HG03575 (cell line): ENCODE results near the gene ANKRD24.
"Not testable (repeated sequence)": the region's sequence is repeated elsewhere in the genome, so short reads cannot be mapped to it uniquely, and the experiment has no call there.

Experiments
- ATAC-seq: cut with Tn5 transposase; IDR thresholded peaks from one replicate; pipeline ENCODE4 v1.9.1; 2021; ENCODE audit not compliant: unreplicated experiment, insufficient number of reproducible peaks, low FRiP score; ENCODE audit errors: extremely low read depth

Gene ANKRD24

DNA sequence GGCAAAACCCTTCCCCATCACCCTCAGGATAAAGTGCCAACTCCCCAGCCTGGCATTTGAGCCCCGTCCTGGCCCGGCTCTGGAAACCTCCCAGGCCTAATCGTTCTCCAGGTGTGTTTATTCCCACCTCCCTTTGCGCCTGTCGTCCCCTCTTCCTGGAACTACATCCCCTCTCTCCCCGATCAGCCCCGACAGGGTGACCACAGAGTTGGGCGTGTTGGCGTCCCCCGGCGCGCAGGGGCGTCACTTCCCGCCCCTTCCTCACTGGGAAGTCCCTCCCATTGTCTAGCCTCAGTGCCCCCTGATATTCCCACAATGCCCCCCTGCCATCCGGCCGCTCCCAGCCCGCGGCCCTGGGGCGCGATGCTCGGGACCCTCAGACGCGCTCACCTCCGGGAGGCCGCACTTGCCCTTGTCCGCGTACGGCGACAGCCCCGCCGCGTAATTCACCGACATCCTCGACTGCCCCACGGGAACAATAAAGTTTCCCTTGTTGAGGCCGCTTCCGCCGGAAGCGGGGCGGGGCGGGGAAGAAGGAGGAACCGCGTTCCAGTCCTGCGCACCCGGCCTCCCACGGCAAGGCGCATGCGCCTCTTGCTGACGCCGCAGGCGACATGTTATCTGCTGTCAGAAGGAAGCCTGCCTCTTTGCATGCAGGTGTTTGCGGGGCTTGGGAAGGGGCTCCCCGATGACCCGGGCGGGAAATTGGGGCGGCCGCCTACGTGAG lies at the start of gene ANKRD24, which contains the start of gene SIRT6:
TSS of gene ANKRD24 (plus strand) at position 606 of the 727 bp plus-strand sequence. CDS start 3,737 bp downstream, outside the sequence.
TSS of gene SIRT6 (minus strand) at position 480 of the 727 bp plus-strand sequence. CDS start at position 456, 24 bp downstream.
- ATAC-seq, result no peak

DNA sequence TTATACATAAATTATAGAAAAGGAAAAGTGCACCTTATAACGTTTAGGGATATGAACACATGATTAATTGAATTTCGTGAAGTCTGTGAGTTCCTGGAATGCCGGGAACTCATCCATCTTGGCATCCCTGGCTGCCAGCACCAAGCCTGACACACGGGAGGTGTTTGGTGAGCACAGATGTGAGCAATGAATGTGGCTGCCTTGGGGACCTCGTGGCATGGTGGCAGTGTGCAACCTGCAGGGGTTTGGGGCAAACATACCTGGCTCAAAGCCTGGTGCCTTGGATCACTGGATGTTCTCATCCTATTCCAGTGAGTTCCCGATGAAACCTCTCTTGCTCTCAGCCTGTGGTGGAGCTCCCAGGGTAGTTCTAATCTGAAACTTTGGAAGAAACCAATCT lies 48.1 kb upstream of the ANKRD24 start:
- no peak for ATAC-seq

DNA sequence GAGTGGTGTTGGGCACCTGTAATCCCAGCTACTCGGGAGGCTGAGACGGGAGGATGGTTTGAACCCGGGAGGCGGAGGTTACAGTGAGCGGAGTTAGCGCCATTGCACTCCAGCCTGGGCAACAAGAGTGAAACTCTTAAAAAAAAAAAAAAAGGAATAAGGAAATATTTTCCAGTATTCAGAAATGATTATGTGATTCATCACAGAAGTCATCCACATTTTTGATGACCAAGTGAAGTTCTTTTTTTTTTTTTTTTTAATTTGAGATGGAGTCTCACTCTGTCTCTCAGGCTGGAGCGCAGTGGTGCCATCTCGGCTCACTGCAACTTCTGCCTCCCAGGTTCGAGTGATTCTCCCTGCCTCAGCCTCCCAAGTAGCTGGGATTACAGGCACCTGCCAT lies 47.1 kb upstream of the ANKRD24 start:
- not testable (repeated sequence) for ATAC-seq

GRCh38 chr19:4136680-4137088 lies 45.8 kb upstream of the ANKRD24 start:
- ATAC-seq, result no peak

- ATAC-seq, result no peak
Measured at GRCh38 chr19:4138445-4138844, 44.0 kb upstream of the ANKRD24 start.

GRCh38 chr19:4139614-4140236 lies 42.8 kb upstream of the ANKRD24 start:
- no peak for ATAC-seq

DNA sequence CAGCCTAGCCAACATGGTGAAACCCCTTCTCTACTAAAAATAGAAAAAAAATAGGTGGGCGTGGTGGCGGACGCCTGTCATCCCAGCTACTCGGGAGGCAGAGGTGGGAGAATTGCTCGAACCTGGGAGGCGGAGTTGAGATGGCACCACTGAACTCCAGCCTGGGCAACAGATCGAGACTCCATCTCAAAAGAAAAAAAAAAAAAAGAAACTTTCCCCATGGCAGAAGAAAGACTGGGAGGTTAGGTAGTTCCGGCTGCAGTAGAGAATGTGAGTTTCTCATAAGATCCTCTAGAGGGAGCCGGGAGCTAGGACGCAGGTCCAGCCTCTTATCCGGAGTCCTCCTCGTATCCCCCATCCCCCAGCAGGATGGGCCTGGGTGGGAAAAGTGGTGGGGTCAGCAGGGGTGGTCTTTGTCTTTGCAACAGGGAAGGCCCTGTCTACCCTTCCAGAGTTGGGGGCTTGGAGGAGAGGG lies 42.2 kb upstream of the ANKRD24 start:
- no peak for ATAC-seq

GRCh38 chr19:4142916-4143315 lies 39.6 kb upstream of the ANKRD24 start:
- not testable (repeated sequence) for ATAC-seq

DNA sequence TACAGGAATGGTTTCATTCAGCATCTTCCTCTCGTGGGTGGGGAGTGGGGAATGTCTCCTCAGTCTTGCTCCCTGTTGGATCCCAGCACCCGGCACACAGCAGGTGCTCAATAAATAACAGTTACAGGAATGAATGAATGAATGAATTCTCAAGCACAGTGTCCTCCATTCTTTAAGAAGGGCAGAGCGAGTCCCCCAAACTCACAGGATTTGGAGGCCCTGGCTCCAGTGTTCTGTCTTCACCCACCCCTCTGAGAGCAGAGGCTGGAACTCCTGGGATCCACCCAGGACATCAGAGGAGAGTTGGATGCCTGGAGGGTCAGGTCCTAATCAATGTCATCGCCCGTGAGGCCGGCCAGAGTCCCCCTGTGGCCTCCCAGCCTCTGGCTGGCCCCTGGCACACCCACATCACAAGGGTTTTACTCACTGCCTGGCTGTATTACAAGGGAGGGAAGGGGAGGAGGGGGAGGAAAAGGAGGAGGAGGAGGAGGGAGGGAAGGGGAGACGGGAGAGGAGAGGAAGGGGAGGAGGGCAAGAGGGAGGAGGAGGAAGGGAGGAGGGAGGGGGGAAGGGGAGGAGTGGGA lies 37.7 kb upstream of the ANKRD24 start:
- ATAC-seq, result no peak

DNA sequence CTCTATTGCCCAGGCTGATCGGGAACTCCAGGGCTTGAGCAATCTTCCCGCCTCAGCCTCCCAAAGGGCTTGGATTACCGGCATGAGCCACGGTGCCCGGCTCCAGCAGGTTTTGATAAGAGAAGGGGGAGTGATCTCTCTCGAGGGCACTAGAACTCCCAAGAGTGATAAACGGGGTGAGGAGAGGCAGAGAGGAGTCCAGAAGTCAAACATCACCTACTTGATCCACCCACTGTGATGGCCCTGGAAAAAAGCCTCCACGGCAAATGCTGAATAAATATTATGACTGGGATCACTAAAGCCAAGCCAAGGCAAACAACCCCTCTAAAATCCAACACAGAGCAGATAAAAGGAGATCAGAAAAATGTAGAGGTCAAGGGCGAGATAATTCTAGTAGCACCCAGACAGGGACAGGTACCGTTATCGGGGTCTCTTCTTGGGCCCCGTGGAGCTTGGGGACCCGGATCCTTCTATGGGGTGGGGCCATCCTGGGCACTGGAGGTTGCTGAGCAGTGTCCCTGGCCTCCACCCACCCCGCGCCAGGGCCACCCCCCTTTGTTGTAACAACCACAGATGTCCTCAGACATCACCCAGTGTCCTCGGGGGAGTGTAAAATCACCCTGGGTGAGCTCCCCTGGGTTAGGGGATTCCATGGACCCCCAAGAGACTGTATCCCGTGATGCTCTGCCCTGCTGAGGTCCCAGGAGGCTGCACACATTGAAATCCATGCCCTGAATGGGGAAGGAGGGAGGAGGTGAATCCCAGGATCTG lies 32.8 kb upstream of the ANKRD24 start:
- ATAC-seq, result no peak

- no peak for ATAC-seq
Measured at GRCh38 chr19:4151623-4152022, 30.9 kb upstream of the ANKRD24 start.

GRCh38 chr19:4152241-4152998 lies 30.1 kb upstream of the ANKRD24 start:
- no peak for ATAC-seq

- ATAC-seq, result no peak
Measured at GRCh38 chr19:4154571-4155312, 27.7 kb upstream of the ANKRD24 start.

DNA sequence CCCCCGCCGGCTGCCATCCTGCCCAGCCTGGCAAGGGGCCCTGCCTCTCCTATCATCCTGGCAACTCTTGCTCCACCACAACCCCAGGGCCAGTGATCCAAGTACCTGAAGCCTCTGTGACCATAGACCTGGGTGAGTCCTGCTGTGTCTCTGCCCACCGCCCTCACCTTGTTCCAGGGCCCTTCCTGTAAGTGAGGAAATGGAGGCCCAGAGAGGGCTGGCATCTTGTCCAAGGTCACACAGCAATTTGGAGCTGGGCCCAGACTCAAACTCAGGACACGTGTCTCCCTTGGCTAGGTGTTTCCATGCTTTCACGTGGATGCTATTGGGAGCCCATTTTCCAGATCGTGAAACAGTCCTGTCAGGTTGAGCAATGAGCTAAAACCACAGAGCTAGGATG lies 25.3 kb upstream of the ANKRD24 start:
- no peak for ATAC-seq

- ATAC-seq, result not testable (repeated sequence)
Measured at GRCh38 chr19:4157971-4158370, 24.5 kb upstream of the ANKRD24 start.

DNA sequence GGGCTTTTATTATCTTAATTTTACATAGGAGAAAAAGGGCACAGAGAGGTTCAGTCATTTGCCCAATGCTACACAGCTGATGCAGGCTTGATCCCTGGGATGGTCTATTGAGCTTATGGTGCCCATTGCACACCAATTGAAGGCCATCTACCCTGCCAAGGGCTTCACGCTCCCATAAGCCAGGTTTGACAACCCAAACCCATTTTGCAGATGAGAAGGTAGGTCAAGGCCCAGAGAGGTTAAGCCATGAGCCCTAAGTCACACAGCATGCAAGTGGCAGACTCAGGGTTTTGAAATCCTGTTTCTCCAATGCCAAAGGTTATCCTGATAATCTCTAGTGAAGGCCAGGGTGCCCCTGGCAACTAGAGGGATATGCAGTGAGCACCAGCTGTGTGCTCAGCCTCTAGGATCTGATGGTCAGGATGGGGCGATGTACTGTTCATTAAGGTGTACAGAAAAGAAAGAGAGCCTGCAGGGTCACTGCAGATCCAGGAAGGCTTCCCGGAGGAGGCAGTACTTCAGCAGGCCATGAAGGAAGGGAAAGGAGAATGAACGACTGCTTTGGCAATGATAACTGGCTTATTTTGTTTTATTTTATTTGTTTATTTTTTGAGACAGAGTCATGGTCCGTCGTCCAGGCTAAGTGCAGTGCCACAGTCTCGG lies 20.9 kb upstream of the ANKRD24 start:
- no peak for ATAC-seq

DNA sequence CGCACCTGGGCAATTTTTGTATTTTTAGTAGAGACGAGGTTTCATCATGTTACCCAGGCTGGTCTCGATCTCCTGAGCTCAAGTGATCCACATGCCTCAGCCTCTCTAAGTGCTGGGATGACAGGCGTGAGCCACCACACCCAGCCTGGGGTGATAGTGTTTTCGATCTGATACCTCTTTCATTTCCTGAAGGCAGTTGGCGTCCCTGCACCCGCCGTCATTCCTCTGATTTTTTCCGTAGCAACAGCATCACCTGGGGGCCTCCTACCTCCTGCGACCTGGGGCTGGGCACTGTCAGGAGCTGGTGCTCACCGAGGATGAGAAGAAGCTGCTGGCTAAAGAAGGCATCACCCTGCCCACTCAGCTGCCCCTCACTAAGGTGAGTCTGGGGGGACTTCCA lies 18.2 kb upstream of the ANKRD24 start:
- no peak for ATAC-seq

DNA sequence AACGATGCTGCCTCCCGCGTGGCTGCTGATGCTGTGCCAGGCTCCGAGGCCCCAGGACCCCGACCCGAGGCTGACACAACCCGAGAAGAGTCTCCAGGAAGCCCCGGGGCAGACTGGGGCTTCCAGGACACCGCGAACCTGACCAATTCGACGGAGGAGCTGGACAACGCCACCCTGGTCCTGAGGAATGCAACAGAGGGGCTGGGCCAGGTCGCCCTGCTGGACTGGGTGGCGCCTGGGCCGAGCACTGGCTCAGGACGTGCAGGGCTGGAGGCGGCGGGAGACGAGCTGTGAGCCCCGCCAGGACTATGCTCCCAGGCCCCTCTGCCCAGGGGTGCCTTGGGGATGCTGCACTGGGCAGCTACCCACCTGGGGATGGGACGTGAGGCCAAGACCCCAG lies 10.8 kb upstream of the ANKRD24 start:
- no peak for ATAC-seq
